ENCODE results near the gene FAT1.

- TF ChIP-seq CTCF (IDR thresholded peaks at IDR 0.05) (no peak), POLR2A (IDR thresholded peaks at IDR 0.05) (no peak), EP300 (IDR thresholded peaks at IDR 0.05; ENCODE audit: low read depth) (no peak), POLR2AphosphoS5 (IDR thresholded peaks at IDR 0.05) (no peak)
These were observed 89.8 kb downstream of the FAT1 start for GRCh38 chr4:186633844-186634243.
